ENCODE measurements around the gene PDE4B.
"Not testable (repeated sequence)": the region's sequence is repeated elsewhere in the genome, so short reads cannot be mapped to it uniquely, and the experiment has no call there.

DNA sequence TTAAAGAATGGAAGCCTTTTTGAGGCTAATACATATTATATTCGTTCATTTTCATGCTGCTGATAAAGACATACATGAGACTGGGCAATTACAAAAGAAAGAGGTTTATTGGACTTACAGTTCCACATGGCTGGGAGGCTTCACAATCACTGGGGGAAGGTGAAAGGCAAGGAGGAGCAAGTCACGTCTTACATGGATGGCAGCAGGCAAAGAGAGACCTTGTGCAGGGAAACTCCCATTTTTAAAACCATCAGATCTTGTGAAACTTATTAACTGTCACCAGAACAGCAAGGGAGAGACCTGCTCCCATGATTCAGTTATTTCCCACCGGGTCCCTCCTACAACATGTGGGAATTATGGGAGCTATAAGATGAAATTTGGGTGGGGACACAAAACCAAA is 264.8 kb downstream of the PDE4B start:
- not testable (repeated sequence) for TF ChIP-seq CTCF (conservative IDR thresholded peaks at IDR 0.05 in 1 of 2, IDR thresholded peaks at IDR 0.05 in 1 of 2; ENCODE audit: extremely low read depth in 1 of 2, insufficient read depth in 1 of 2, low read depth in 1 of 2, low read length in 2 of 2); EZH2 (IDR thresholded peaks at IDR 0.05; ENCODE audit: borderline replicate concordance, low read length)
